WTC11 (cell line): ENCODE data around the gene ZFP69.

Source experiments
- ATF3 ChIP-seq: sonication (generic); formaldehyde crosslinking; conservative IDR thresholded peaks from 2 replicates; pipeline ENCODE4 v1.8.1; 2022; ENCODE audit warnings: mild to moderate bottlenecking, missing genetic modification reagents
- ESRRA ChIP-seq: sonication (generic); formaldehyde crosslinking; IDR thresholded peaks from 2 replicates; pipeline ENCODE4 v1.8.1; 2022; ENCODE audit warnings: mild to moderate bottlenecking, missing genetic modification reagents, borderline replicate concordance
- SMAD4 ChIP-seq: sonication (generic); formaldehyde crosslinking; IDR thresholded peaks from 2 replicates; pipeline ENCODE4 v1.8.0; 2022; ENCODE audit warnings: mild to moderate bottlenecking, missing genetic modification reagents
- ZNF396 ChIP-seq: fragments of 250-450 bp; sonication (Bioruptor Pico); IDR thresholded peaks from 2 replicates; pipeline ENCODE4 v1.8.0; 2021; ENCODE audit warnings: mild to moderate bottlenecking, moderate library complexity, borderline replicate concordance
- TF ChIP-seq, protein P1 (sequence below): fragments of 200-600 bp; IDR thresholded peaks from 2 replicates; pipeline ENCODE4 v1.8.0; 2022; ENCODE audit warnings: antibody characterized with exemption

DNA sequence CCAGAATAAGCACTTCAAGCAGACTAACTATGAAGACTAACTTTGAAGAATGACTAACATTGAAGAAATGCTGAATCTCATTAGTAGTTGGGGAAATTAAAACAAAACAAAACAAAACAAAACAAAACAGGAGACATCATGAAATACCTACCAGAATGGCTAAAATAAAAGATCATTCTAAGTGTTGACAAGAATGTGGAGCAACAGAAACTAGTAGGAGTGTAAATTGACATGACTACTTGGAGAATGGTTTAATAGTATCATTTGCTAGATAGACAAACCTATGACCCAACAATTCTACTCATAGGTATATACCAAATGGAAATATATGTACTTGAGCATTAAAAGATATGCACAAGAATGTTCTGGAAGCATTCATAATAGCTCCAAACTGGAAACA, 45.7 kb upstream of the ZFP69 start:
- TF ChIP-seq, protein P1, sequence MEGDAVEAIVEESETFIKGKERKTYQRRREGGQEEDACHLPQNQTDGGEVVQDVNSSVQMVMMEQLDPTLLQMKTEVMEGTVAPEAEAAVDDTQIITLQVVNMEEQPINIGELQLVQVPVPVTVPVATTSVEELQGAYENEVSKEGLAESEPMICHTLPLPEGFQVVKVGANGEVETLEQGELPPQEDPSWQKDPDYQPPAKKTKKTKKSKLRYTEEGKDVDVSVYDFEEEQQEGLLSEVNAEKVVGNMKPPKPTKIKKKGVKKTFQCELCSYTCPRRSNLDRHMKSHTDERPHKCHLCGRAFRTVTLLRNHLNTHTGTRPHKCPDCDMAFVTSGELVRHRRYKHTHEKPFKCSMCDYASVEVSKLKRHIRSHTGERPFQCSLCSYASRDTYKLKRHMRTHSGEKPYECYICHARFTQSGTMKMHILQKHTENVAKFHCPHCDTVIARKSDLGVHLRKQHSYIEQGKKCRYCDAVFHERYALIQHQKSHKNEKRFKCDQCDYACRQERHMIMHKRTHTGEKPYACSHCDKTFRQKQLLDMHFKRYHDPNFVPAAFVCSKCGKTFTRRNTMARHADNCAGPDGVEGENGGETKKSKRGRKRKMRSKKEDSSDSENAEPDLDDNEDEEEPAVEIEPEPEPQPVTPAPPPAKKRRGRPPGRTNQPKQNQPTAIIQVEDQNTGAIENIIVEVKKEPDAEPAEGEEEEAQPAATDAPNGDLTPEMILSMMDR = no peak
- TF ChIP-seq ESRRA (no peak), SMAD4 (CRISPR knock-in tag) (no peak), ZNF396 (CRISPR knock-in tag) (no peak), ATF3 (CRISPR knock-in tag) (no peak)
